ENCODE results near the gene UQCR10.

- TF ChIP-seq CTCF (IDR thresholded peaks at IDR 0.05): no peak
- TF ChIP-seq POLR2A (IDR thresholded peaks at IDR 0.05): no peak
Measured at GRCh38 chr22:29768052-29768693, 1.0 kb downstream of the UQCR10 start.

Measured in thyroid gland (tissue), 4 donors.